PC-9 (cell line): ENCODE results near the gene SPAG5. TPM values are rescaled to one million over a fixed set of nuclear protein-coding genes. Genes with fewer than 3 reads are reported as not detected.

ENCODE experiments used
- Bru-seq: library from RNA; stranded (reverse); fragments of 400-500 nt; gene quantifications from one replicate; lab custom pipeline; 2021; lab: Mats Ljungman, UMichigan
- BruChase-seq, 2 experiments: library from RNA; stranded (reverse); fragments of 400-500 nt; gene quantifications; one replicate each; lab custom pipeline; 2021; lab: Mats Ljungman, UMichigan
- BruUV-seq: library from RNA; stranded (reverse); fragments of 400-500 nt; replicated peaks from 2 replicates; lab custom pipeline; 2021; lab: Mats Ljungman, UMichigan
- CTCF ChIA-PET: fragments of 300-600 bp; sonication (Branson Sonifier 250); formaldehyde crosslinking; loops from one replicate; lab custom pipeline; 2022; ENCODE audit warnings: antibody characterized with exemption; lab: Charles Lee
- POLR2A ChIA-PET: fragments of 300-600 bp; sonication (Branson Sonifier 250); formaldehyde crosslinking; loops from one replicate; lab custom pipeline; 2022; ENCODE audit warnings: antibody characterized with exemption; ENCODE audit not compliant: unreplicated experiment; lab: Charles Lee
- DNase-seq, 2 experiments: peaks; one replicate each; pipeline versions ENCODE4 v3.0.0 to v3.0.0-alpha.2; 2015 to 2022; ENCODE audit warnings: mixed read lengths in 1 of 2
- H2AFZ ChIP-seq: fragments of 200-600 bp; sonication (generic); 2 replicates; pipeline ENCODE4 v1.8.1; 2017; ENCODE audit warnings: antibody characterized with exemption
- H3F3A ChIP-seq: fragments of 200-600 bp; sonication (generic); 2 replicates; pipeline ENCODE4 v1.8.1; 2017; ENCODE audit warnings: antibody characterized with exemption, mild to moderate bottlenecking, low read depth; ENCODE audit not compliant: insufficient read depth
- H3K27ac ChIP-seq: fragments of 200-600 bp; sonication (generic); 2 replicates; pipeline ENCODE4 v1.6.1; 2016; ENCODE audit warnings: mixed run types
- H3K27me3 ChIP-seq: fragments of 200-600 bp; sonication (generic); 2 replicates; pipeline ENCODE4 v1.6.1; 2016; ENCODE audit warnings: low read depth, mixed run types; ENCODE audit not compliant: insufficient read depth
- H3K36me3 ChIP-seq: fragments of 200-600 bp; sonication (generic); 2 replicates; pipeline ENCODE4 v1.6.1; 2016; ENCODE audit warnings: low read depth, mixed run types
- H3K4me1 ChIP-seq: fragments of 200-600 bp; sonication (generic); replicated peaks from 2 replicates; pipeline ENCODE4 v1.6.1; 2016; ENCODE audit warnings: mixed run types; ENCODE audit not compliant: insufficient read depth
- H3K4me2 ChIP-seq: fragments of 200-600 bp; sonication (generic); 2 replicates; pipeline ENCODE4 v1.6.1; 2017; ENCODE audit warnings: mixed run types
- H3K4me3 ChIP-seq: fragments of 200-600 bp; sonication (generic); 2 replicates; pipeline ENCODE4 v1.6.1; 2016; ENCODE audit warnings: mixed run types
- H3K79me2 ChIP-seq: fragments of 200-600 bp; sonication (generic); 2 replicates; pipeline ENCODE4 v1.6.1; 2017; ENCODE audit warnings: low read depth, mixed run types
- H3K9me2 ChIP-seq: fragments of 200-600 bp; sonication (generic); 2 replicates; pipeline ENCODE4 v1.8.1; 2017; ENCODE audit warnings: mild to moderate bottlenecking; ENCODE audit not compliant: insufficient read depth
- H3K9me3 ChIP-seq: fragments of 200-600 bp; sonication (generic); 2 replicates; pipeline ENCODE4 v1.8.1; 2016; ENCODE audit warnings: low read depth; ENCODE audit not compliant: insufficient read depth
- H4K20me1 ChIP-seq: fragments of 200-600 bp; sonication (generic); 2 replicates; pipeline ENCODE4 v1.8.1; 2017; ENCODE audit not compliant: insufficient read depth
- EZH2 ChIP-seq: fragments of 200-600 bp; sonication (generic); IDR thresholded peaks from 2 replicates; pipeline ENCODE4 v1.8.0; 2017; ENCODE audit warnings: antibody characterized with exemption, low read depth
- intact Hi-C: fragments of 100-400 bp; cut with micrococcal nuclease; formaldehyde crosslinking; loops from one replicate; pipeline ENCODE4 v1.10.0; 2022; ENCODE audit not compliant: unreplicated experiment
- long read RNA-seq: library from polyadenylated mRNA; stranded (forward); transcript quantifications from one replicate; pipeline ENCODE4 v2.0.0, GENCODE V29; 2022
- total RNA-seq: library from RNA; stranded (reverse); gene quantifications from 2 replicates; pipeline ENCODE4 v1.2.3, GENCODE V29; 2021
- TF ChIP-seq, protein P1 (sequence below): fragments of 200-600 bp; sonication (generic); conservative IDR thresholded peaks from 2 replicates; pipeline ENCODE4 v1.6.1; 2017; ENCODE audit warnings: mixed run types, antibody characterized with exemption, mild to moderate bottlenecking, moderate library complexity

Gene SPAG5, protein sequence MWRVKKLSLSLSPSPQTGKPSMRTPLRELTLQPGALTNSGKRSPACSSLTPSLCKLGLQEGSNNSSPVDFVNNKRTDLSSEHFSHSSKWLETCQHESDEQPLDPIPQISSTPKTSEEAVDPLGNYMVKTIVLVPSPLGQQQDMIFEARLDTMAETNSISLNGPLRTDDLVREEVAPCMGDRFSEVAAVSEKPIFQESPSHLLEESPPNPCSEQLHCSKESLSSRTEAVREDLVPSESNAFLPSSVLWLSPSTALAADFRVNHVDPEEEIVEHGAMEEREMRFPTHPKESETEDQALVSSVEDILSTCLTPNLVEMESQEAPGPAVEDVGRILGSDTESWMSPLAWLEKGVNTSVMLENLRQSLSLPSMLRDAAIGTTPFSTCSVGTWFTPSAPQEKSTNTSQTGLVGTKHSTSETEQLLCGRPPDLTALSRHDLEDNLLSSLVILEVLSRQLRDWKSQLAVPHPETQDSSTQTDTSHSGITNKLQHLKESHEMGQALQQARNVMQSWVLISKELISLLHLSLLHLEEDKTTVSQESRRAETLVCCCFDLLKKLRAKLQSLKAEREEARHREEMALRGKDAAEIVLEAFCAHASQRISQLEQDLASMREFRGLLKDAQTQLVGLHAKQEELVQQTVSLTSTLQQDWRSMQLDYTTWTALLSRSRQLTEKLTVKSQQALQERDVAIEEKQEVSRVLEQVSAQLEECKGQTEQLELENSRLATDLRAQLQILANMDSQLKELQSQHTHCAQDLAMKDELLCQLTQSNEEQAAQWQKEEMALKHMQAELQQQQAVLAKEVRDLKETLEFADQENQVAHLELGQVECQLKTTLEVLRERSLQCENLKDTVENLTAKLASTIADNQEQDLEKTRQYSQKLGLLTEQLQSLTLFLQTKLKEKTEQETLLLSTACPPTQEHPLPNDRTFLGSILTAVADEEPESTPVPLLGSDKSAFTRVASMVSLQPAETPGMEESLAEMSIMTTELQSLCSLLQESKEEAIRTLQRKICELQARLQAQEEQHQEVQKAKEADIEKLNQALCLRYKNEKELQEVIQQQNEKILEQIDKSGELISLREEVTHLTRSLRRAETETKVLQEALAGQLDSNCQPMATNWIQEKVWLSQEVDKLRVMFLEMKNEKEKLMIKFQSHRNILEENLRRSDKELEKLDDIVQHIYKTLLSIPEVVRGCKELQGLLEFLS
- 101 and 109 TPM in 2 replicates for total RNA-seq
- Bru-seq, nascent RNA: percentile 74 among the genes with signal in this experiment
- BruChase-seq, experiment 1, labeled RNA remaining after a 2-hour chase: percentile 72 among the genes with signal in this experiment
- BruChase-seq, experiment 2, labeled RNA remaining after a 6-hour chase: percentile 86 among the genes with signal in this experiment
- long read RNA-seq, full-length matches to known transcripts: 113 of 168 reads
- long read RNA-seq, partial matches to known transcripts: 6 of 168 reads
- long read RNA-seq, other reads (novel, unspliced or antisense): 49 of 168 reads

DNA sequence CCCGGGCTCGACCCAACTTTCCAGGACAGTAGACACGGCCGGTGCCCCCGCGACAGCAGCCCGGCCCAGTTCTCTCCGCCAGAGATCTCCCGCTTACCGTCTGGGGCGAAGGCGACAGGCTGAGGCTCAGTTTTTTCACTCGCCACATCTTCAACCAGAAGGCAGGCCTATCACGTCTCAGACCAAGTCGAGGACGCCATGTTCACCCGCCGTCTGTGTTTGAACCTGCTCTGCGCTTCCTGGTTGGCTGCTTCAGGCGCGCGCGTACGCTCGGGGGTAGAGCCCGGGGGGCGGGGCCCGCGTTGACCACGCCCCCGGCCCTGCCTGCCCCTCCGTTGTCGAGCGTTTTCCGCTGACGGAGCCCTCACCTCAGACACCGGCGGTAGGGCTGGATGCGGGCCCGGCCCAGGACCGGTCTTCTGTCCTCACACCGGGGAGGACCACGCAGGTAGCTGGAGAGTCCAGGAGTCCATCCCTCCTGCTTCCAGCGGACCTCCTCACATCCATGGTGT, at the start of gene SPAG5:
Gene SPAG5, minus strand, starts transcription at position 227 of the 512 bp plus-strand sequence. Its CDS starts 79 bp downstream, at position 148.
- peaks cover 3% of the 10 kb centered on the region; the same call in 1 of the 2 replicates for H3K36me3 ChIP-seq
- intact Hi-C loops: no loop called here
- H3K27me3 ChIP-seq: no peaks in the 10 kb centered on the region
- DNase-seq: peak; percentile 87 to 93
- H3K4me3 ChIP-seq: peak within 1 kb of the TSS; percentile 79
- H3K4me1 ChIP-seq: peaks cover 17% of the 10 kb centered on the region
- H3K27ac ChIP-seq: peak within 1 kb of the TSS; percentile 70
- no peaks in the 10 kb centered on the region for H4K20me1 ChIP-seq
- H3K9me3 ChIP-seq: no peaks in the 10 kb centered on the region
- H3K79me2 ChIP-seq: peaks cover 17% of the 10 kb centered on the region
- H3K4me2 ChIP-seq: peak within 1 kb of the TSS; percentile 93
- H3K9me2 ChIP-seq: no peaks in the 10 kb centered on the region
- peaks cover 29% of the 10 kb centered on the region for H3F3A ChIP-seq
- ChIA-PET POLR2A (interaction anchor here (0.7 kb wide), 1 partner anchor 338 kb away, joined by 3 read pairs; no protein-coding TSS in a partner anchor), CTCF (no interaction called here)
- TF ChIP-seq, protein P1, sequence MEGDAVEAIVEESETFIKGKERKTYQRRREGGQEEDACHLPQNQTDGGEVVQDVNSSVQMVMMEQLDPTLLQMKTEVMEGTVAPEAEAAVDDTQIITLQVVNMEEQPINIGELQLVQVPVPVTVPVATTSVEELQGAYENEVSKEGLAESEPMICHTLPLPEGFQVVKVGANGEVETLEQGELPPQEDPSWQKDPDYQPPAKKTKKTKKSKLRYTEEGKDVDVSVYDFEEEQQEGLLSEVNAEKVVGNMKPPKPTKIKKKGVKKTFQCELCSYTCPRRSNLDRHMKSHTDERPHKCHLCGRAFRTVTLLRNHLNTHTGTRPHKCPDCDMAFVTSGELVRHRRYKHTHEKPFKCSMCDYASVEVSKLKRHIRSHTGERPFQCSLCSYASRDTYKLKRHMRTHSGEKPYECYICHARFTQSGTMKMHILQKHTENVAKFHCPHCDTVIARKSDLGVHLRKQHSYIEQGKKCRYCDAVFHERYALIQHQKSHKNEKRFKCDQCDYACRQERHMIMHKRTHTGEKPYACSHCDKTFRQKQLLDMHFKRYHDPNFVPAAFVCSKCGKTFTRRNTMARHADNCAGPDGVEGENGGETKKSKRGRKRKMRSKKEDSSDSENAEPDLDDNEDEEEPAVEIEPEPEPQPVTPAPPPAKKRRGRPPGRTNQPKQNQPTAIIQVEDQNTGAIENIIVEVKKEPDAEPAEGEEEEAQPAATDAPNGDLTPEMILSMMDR: no peak
- no peak for TF ChIP-seq EZH2
- peak within 1 kb of the TSS; percentile 99 for H2AFZ ChIP-seq
- no TSS peak for BruUV-seq

DNA sequence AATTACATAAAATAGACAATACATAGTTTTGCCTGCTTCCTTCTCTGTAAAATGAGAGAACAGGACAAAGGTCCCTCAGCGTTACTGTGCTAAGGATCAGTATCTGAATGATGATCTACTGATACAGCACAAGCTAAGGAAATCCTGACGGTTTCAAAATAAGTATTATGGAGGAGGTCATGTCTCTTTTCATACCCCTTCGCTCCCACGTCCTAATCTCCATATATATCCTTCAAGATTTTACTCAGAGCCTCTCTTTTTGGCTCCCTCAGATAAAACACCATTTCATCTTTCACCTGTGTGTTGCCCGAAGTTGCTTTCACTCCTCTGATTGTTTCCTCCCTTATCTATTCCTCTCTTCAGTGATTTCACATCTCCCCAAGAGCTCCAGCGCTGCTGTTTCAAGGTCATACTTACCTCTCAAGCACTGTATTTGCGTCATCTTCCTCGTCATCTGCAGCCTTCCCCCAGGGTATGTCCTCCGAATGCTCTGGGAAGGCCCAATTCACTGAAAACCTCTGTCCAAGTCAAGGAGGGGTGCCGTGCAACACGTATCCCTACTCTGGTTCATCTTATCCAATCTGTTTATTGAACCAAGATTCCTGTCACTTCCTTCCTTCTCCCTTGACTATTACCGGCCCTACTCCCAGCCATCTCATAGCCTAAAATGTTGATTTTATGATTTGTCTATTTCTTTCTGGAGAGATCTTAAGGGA, 47.4 kb upstream of the SPAG5 start:
- Histone ChIP-seq H3K4me2 (peak overlapping the region; percentile 80), H3K27me3 (no peaks in the 10 kb centered on the region), H3K9me3 (no peaks in the 10 kb centered on the region), H4K20me1 (peaks cover 15% of the 10 kb centered on the region), H2AFZ (no peak overlapping the region), H3K4me1 (peaks cover 17% of the 10 kb centered on the region), H3K36me3 (peaks cover 21% of the 10 kb centered on the region; the same call in 1 of the 2 replicates), H3K79me2 (peaks cover 24% of the 10 kb centered on the region), H3K27ac (peak overlapping the region; percentile 40), H3K9me2 (no peaks in the 10 kb centered on the region), H3F3A (peaks cover 21% of the 10 kb centered on the region), H3K4me3 (0 out of 2 replicates have a peak overlapping the region, but pooled peaks have one; percentile 91)
- intact Hi-C loops: loop anchor here (2.0 to 5.0 kb wide), 4 partner anchors 17 to 471 kb away; partner anchors contain the start of genes DHRS13 and SUPT6H
- no TSS peak for BruUV-seq
- TF ChIP-seq, protein P1: no peak
- no peak for TF ChIP-seq EZH2
- DNase-seq: no peak
- ChIA-PET CTCF (interaction anchor here (1.0 to 2.9 kb wide), 2 partner anchors 30 to 62 kb away, joined by 7 to 14 read pairs; no protein-coding TSS in a partner anchor), POLR2A (interaction anchor here (0.6 to 0.7 kb wide), 2 partner anchors 32 to 288 kb away, joined by 4 to 5 read pairs; partner anchors contain the start of gene RSKR)
